ENCODE data around the gene COL27A1.

- TF ChIP-seq CTCF (IDR thresholded peaks at IDR 0.05) (no peak), POLR2A (IDR thresholded peaks at IDR 0.05) (no peak), POLR2AphosphoS5 (IDR thresholded peaks at IDR 0.05) (no peak)
Observed at GRCh38 chr9:114313186-114313585, 157.8 kb downstream of the COL27A1 start.

All from prostate gland (tissue), 2 donors.